Esophagus (tissue), 2 donors: Measurements from ENCODE around the gene SMARCB1. TPM values are rescaled to one million over a fixed set of nuclear protein-coding genes. Genes with fewer than 3 reads are reported as not detected.

ENCODE experiments used
- H3K27ac ChIP-seq, 2 donors: one replicate each; pipeline ENCODE4 v1.5.1; 2013; ENCODE audit warnings: low read depth in 2 of 2, mild to moderate bottlenecking in 2 of 2, inconsistent platforms in 1 of 2, low read length in 1 of 2, moderate library complexity in 1 of 2
- H3K27me3 ChIP-seq, 2 donors: one replicate each; pipeline ENCODE4 v1.6.1; 2013; ENCODE audit warnings: low read length in 2 of 2, control low read depth in 1 of 2, mild to moderate bottlenecking in 1 of 2; ENCODE audit not compliant: insufficient read depth in 2 of 2, control insufficient read depth in 1 of 2
- H3K36me3 ChIP-seq, 2 donors: one replicate each; pipeline ENCODE4 v1.6.1; 2013; ENCODE audit warnings: low read length in 1 of 2; ENCODE audit not compliant: control insufficient read depth in 2 of 2, insufficient read depth in 2 of 2
- H3K4me1 ChIP-seq, 2 donors: one replicate each; pipeline ENCODE4 v1.6.1; 2013; ENCODE audit warnings: low read length in 1 of 2; ENCODE audit not compliant: control insufficient read depth in 2 of 2, insufficient read depth in 2 of 2
- H3K4me3 ChIP-seq, 2 donors: one replicate each; pipeline ENCODE4 v1.5.1; 2013; ENCODE audit warnings: low read length in 2 of 2, mild to moderate bottlenecking in 2 of 2, low read depth in 1 of 2, moderate library complexity in 1 of 2
- H3K9me3 ChIP-seq, 2 donors: one replicate each; pipeline ENCODE4 v1.6.1; 2013; ENCODE audit warnings: mild to moderate bottlenecking in 2 of 2, low read depth in 1 of 2, low read length in 1 of 2, moderate library complexity in 1 of 2; ENCODE audit not compliant: control insufficient read depth in 2 of 2, insufficient read depth in 1 of 2
- WGBS, 2 donors: extraction: QIAGEN DNeasy Blood & Tissue Kit; methylation state at CpG; one replicate each; pipeline ENCODE4 v1.1.7; 2013; 5-methylcytosine and 5-hydroxymethylcytosine counted together
- polyA plus RNA-seq, 2 donors: library from polyadenylated mRNA; stranded (reverse); fragments of 200-250 nt; gene quantifications; one replicate each; pipeline ENCODE4 v1.2.3, GENCODE V29; 2013
- donor health status: healthy with polysubstance abuse.
- donor health status: Bipolar disorder and iron deficiency.

Gene SMARCB1
- polyA plus RNA-seq, 2 donors, result 32.1 to 51.6 TPM

GRCh38 chr22:23816156-23816976 is 29.6 kb downstream of the SMARCB1 start:
- Histone ChIP-seq H3K9me3 (no peaks in the 10 kb centered on the region), H3K27me3 (no peaks in the 10 kb centered on the region), H3K27ac (no peak overlapping the region), H3K4me3 (no peak overlapping the region), H3K36me3 (peaks cover 4 to 31% of the 10 kb centered on the region in 2 donors), H3K4me1 (no peaks in the 10 kb centered on the region)
- 88 to 91% methylated on average over 17 to 18 of the region's 18 CpGs for WGBS, 2 donors

- no peaks in the 10 kb centered on the region for H3K4me1 ChIP-seq
- H3K9me3 ChIP-seq, result no peaks in the 10 kb centered on the region
- WGBS, 2 donors, result 89 to 95% methylated on average over 6 of the region's 6 CpGs
- H3K27ac ChIP-seq, result no peak overlapping the region
- H3K36me3 ChIP-seq, result peaks cover 4 to 34% of the 10 kb centered on the region in 2 donors
- no peak overlapping the region for H3K4me3 ChIP-seq
- H3K27me3 ChIP-seq, result no peaks in the 10 kb centered on the region
These were observed 30.4 kb downstream of the SMARCB1 start for GRCh38 chr22:23817146-23817545.

DNA sequence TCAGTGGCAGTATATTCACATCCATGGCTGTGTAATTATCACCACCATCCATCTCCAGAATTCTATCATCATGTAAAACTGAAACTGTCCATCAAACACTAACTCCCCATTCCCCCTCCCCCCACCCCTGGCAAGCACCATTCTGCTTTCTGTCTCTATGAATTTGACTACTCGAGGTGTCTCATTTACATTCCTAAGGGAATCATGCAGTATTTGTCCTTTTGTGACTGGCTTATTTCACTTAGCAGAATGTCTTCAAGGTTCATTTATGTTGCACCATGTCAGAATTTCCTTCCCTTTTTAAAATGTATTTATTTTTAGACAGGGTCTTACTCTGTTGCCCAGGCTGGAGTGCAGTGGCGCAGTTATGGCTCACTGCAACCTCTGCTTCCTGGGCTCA is 31.8 kb downstream of the SMARCB1 start:
- no peaks in the 10 kb centered on the region for H3K9me3 ChIP-seq
- H3K36me3 ChIP-seq, result peaks cover 4 to 44% of the 10 kb centered on the region in 2 donors
- no peak overlapping the region for H3K27ac ChIP-seq
- H3K4me1 ChIP-seq, result no peaks in the 10 kb centered on the region
- no peak overlapping the region for H3K4me3 ChIP-seq
- H3K27me3 ChIP-seq, result no peaks in the 10 kb centered on the region
- WGBS, 2 donors, result 79 to 90% methylated on average over 2 of the region's 2 CpGs

DNA sequence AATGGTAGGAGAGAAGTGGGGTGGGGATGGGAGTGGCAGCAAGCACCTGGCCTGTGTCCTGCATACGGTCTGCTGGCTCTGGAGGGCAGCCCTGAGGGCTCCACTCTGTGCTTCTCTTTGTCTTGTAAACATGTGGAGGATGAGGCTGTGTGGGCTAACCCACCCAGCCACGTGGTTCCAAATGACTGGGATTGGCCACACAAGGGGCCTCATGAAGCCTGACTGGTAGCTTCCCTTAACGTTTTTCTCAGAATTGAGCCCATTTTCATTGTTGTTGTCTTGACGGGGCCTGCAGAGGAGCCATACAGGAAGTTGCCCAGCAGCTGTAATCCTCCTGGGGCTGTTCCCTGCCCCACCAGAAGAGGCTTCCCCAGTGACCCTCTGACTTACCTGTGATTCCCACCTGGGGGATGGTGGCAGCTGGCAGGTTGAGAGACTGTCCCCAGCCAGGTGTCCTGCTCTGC is 34.0 kb downstream of the SMARCB1 start:
- H3K4me1 ChIP-seq, result no peaks in the 10 kb centered on the region
- no peak overlapping the region for H3K27ac ChIP-seq
- no peaks in the 10 kb centered on the region for H3K9me3 ChIP-seq
- no peak overlapping the region for H3K4me3 ChIP-seq
- peaks cover 18 to 58% of the 10 kb centered on the region in 2 donors for H3K36me3 ChIP-seq
- H3K27me3 ChIP-seq, result no peaks in the 10 kb centered on the region
- 36 to 47% methylated on average over 4 of the region's 4 CpGs for WGBS, 2 donors

DNA sequence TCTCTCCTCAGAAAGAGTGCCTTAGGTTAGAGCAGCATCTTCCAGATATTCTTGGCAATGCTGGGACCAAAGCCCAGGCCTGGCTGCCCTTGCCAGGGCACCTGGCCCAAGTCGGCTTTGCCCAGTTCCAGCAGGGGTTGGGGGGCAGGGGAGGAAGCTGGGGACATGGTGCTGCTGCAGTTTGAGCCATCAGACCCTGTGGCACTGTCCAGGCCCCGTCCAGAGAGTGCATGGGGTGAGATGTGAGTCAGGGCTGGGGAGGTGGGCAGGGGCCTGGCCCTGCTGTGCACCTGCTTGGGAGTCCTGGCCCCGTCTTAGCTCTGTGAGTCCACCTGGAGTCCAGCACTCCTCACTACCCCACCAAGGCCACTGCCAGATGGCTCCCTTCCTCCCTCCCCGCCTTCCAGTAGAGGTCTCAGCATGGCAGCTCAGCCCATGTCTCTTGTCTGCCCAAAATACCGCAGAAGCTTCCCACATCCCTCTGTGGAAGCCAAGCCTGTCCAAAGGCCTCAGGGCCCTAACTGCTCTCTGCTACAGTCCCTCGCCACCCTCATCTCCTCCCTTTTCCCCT is 35.4 kb downstream of the SMARCB1 start:
- Histone ChIP-seq H3K36me3 (peaks cover 14 to 59% of the 10 kb centered on the region in 2 donors), H3K4me3 (no peak overlapping the region), H3K27ac (no peak overlapping the region), H3K27me3 (no peaks in the 10 kb centered on the region), H3K9me3 (no peaks in the 10 kb centered on the region), H3K4me1 (no peaks in the 10 kb centered on the region)
- WGBS, 2 donors, result 72 to 83% methylated on average over 6 of the region's 6 CpGs

DNA sequence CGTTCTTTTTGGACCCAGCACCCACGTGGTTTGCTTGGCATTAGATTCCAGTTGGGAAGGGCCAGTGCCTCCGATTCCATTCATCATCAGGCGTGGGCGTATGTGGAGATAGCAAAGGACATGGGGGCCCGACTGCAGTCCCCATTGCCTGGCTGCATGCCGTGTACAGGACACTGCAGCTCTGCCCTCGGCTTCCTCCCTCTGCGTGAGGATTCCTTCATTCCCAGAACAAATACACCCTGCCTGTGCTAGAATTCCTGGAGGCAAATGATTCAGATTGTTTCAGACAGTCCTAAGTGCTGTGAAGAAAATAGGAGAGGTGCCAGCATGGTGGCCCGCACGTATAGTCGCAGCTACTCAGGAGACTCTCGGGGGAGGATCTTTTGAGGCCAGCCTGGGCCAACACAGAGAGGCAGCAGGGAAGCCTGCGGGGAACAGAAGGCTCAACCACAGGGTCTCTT is 36.6 kb downstream of the SMARCB1 start:
- Histone ChIP-seq H3K27ac (no peak overlapping the region), H3K9me3 (no peaks in the 10 kb centered on the region), H3K36me3 (peaks cover 14 to 56% of the 10 kb centered on the region in 2 donors), H3K4me3 (no peak overlapping the region), H3K4me1 (no peaks in the 10 kb centered on the region), H3K27me3 (no peaks in the 10 kb centered on the region)
- WGBS, 2 donors, result 73 to 88% methylated on average over 14 of the region's 14 CpGs

DNA sequence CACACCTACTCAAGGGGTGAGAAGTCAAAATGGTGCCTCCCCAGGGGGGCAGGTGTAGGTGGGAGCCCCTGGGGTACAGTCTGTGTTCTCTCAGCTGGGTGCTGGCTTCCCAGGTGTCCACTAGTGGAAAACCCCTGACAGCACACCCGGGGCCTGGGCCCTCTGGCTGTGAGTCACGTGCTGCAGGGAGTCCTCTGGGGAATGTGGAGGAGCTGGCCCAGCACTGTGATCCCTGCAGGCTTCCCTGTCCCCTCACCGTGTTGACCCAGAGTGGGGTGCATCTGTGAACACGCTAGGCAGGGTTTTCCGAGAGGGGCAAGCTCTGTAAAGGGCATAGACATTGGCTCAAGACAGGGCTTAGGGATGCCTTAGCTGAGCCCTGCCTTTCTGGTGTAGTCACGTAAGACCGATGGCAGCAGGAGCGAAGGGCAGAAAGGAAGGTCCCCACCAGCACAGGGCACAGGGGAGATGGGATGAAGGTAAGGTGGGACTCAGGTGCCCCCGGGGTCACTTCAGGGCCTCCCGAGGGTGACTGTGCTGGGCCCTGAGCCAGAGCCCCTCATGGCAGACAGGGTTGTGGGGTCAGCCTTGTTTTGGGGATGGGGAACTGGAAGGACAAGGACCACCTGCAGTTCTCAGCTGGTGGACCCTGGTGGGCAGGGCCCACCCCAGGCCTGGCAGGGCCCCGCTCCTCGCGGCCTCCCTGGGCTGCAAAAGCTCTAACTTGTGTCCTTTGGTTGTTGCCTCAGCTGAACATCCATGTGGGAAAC is 37.9 kb downstream of the SMARCB1 start:
- no peaks in the 10 kb centered on the region for H3K9me3 ChIP-seq
- no peak overlapping the region for H3K27ac ChIP-seq
- 85 to 92% methylated on average over 13 of the region's 13 CpGs for WGBS, 2 donors
- H3K27me3 ChIP-seq, result no peaks in the 10 kb centered on the region
- peaks cover 0 to 3% of the 10 kb centered on the region in 2 donors for H3K4me1 ChIP-seq
- no peak overlapping the region for H3K4me3 ChIP-seq
- H3K36me3 ChIP-seq, result peaks cover 18 to 68% of the 10 kb centered on the region in 2 donors

DNA sequence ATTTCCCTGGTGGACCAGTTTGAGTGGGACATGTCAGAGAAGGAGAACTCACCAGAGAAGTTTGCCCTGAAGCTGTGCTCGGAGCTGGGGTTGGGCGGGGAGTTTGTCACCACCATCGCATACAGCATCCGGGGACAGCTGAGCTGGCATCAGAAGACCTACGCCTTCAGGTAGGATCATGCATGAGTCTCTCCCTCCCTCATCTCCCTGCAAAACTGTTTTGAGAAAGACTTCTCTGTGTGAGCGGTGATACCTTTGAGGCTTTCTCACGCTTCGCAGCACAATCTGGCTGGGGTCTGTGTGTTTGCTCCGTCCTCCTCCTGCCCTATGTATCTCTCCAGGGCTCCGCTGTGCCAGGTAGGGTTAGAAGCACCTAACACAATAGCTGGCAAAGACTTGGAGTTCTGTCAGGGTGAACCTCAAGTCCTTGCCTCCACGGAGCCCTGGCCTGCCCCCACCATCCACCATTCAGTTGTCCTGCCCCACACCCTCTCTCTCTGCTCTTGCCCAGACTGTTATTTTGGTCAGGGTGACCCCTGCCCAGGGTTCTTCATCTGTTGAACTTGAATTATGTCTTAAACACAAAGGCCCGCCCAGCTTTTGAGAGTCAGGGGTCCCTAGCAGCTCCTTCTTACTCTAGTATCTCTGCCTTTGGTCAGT is 38.6 kb downstream of the SMARCB1 start:
- no peaks in the 10 kb centered on the region for H3K9me3 ChIP-seq
- peaks cover 18 to 68% of the 10 kb centered on the region in 2 donors for H3K36me3 ChIP-seq
- H3K4me1 ChIP-seq, result peaks cover 0 to 3% of the 10 kb centered on the region in 2 donors
- H3K27me3 ChIP-seq, result no peaks in the 10 kb centered on the region
- WGBS, 2 donors, result 88 to 96% methylated on average over 12 of the region's 12 CpGs
- no peak overlapping the region for H3K27ac ChIP-seq
- no peak overlapping the region for H3K4me3 ChIP-seq
